SK-N-SH treated with all-trans-retinoic acid at 6 μM for 48 hours (cell line): ENCODE measurements around the gene DDX10.

Experiments used
- ATAC-seq: fragments of 200-7000 bp; cut with Tn5 transposase; 3 replicates; pipeline ENCODE4 v1.9.1; 2020; ENCODE audit warnings: mild to moderate bottlenecking, moderate library complexity
- BACH2 ChIP-seq: fragments of 250-450 bp; sonication (Bioruptor Pico); IDR thresholded peaks from 2 replicates; pipeline ENCODE4 v1.9.0; 2021; ENCODE audit warnings: mild to moderate bottlenecking, borderline replicate concordance
- CREB5 ChIP-seq: fragments of 250-450 bp; sonication (Bioruptor Pico); IDR thresholded peaks from 2 replicates; pipeline ENCODE4 v1.5.1; 2020; ENCODE audit warnings: low read depth, mild to moderate bottlenecking, moderate library complexity
- CSRNP3 ChIP-seq: fragments of 250-450 bp; sonication (Bioruptor Pico); IDR thresholded peaks from 2 replicates; pipeline ENCODE4 v1.5.1; 2021; ENCODE audit warnings: mild to moderate bottlenecking, moderate library complexity
- ESRRG ChIP-seq: fragments of 250-450 bp; sonication (Bioruptor Pico); IDR thresholded peaks from 2 replicates; pipeline ENCODE4 v1.6.1; 2021; ENCODE audit warnings: mild to moderate bottlenecking
- GLIS3 ChIP-seq: fragments of 250-450 bp; sonication (Bioruptor Pico); IDR thresholded peaks from 2 replicates; pipeline ENCODE4 v1.5.0; 2020; ENCODE audit warnings: mild to moderate bottlenecking, moderate library complexity
- ISL1 ChIP-seq: fragments of 250-450 bp; sonication (Bioruptor Pico); IDR thresholded peaks from 2 replicates; pipeline ENCODE4 v2.1.2; 2022; ENCODE audit warnings: mild to moderate bottlenecking, moderate library complexity
- OSR1 ChIP-seq: fragments of 250-450 bp; sonication (Bioruptor Pico); IDR thresholded peaks from 2 replicates; pipeline ENCODE4 v1.8.0; 2022; ENCODE audit warnings: moderate library complexity, mild to moderate bottlenecking, inconsistent platforms
- POU6F1 ChIP-seq: fragments of 250-450 bp; sonication (Bioruptor Pico); IDR thresholded peaks from 2 replicates; pipeline ENCODE4 v1.8.0; 2021; ENCODE audit warnings: low read depth, mild to moderate bottlenecking, moderate library complexity, borderline replicate concordance
- PPARA ChIP-seq: fragments of 250-450 bp; sonication (Bioruptor Pico); IDR thresholded peaks from 2 replicates; pipeline ENCODE4 v1.5.0; 2020; ENCODE audit warnings: mild to moderate bottlenecking, borderline replicate concordance
- SNAI2 ChIP-seq: fragments of 250-450 bp; sonication (Bioruptor Pico); IDR thresholded peaks from 2 replicates; pipeline ENCODE4 v1.5.0; 2020; ENCODE audit warnings: mild to moderate bottlenecking, moderate library complexity
- TCF4 ChIP-seq: fragments of 250-450 bp; sonication (Bioruptor Pico); IDR thresholded peaks from 2 replicates; pipeline ENCODE4 v1.8.0; 2021; ENCODE audit warnings: mild to moderate bottlenecking, moderate library complexity, borderline replicate concordance
- TOX ChIP-seq: fragments of 250-450 bp; sonication (Bioruptor Pico); IDR thresholded peaks from 2 replicates; pipeline ENCODE4 v1.8.0; 2021; ENCODE audit warnings: mild to moderate bottlenecking, moderate library complexity, borderline replicate concordance
- ZC3H10 ChIP-seq: fragments of 250-450 bp; sonication (Bioruptor Pico); IDR thresholded peaks from 2 replicates; pipeline ENCODE4 v1.5.1; 2021; ENCODE audit warnings: mild to moderate bottlenecking, moderate library complexity
- ZFP3 ChIP-seq: fragments of 250-450 bp; sonication (Bioruptor Pico); IDR thresholded peaks from 2 replicates; pipeline ENCODE4 v1.5.0; 2020; ENCODE audit warnings: mild to moderate bottlenecking, moderate library complexity
- ZFP30 ChIP-seq: fragments of 450-650 bp; formaldehyde crosslinking; IDR thresholded peaks from 2 replicates; pipeline ENCODE4 v1.5.0; 2022; ENCODE audit warnings: mild to moderate bottlenecking, moderate library complexity
- ZNF565 ChIP-seq: fragments of 450-650 bp; formaldehyde crosslinking; conservative IDR thresholded peaks from 2 replicates; pipeline ENCODE4 v1.5.0; 2020; ENCODE audit warnings: low read depth, mild to moderate bottlenecking, moderate library complexity
- ZNF70 ChIP-seq: fragments of 450-650 bp; formaldehyde crosslinking; IDR thresholded peaks from 2 replicates; pipeline ENCODE4 v1.5.0; 2020; ENCODE audit warnings: mild to moderate bottlenecking, moderate library complexity
- ZNF8 ChIP-seq: fragments of 450-650 bp; formaldehyde crosslinking; IDR thresholded peaks from 2 replicates; pipeline ENCODE4 v1.5.0; 2020; ENCODE audit warnings: mild to moderate bottlenecking, moderate library complexity
- TF ChIP-seq, protein P1 (sequence below): fragments of 250-450 bp; sonication (Bioruptor Pico); IDR thresholded peaks from 2 replicates; pipeline ENCODE4 v1.8.0; 2020; ENCODE audit warnings: mild to moderate bottlenecking, moderate library complexity, borderline replicate concordance
- TF ChIP-seq, protein P2 (sequence below): fragments of 250-450 bp; sonication (Bioruptor Pico); IDR thresholded peaks from 2 replicates; pipeline ENCODE4 v1.5.0; 2020; ENCODE audit warnings: mild to moderate bottlenecking, moderate library complexity

DDX10 gene

GRCh38 chr11:108628812-108629211, 36.1 kb upstream of the DDX10 start:
- TF ChIP-seq, protein P1, sequence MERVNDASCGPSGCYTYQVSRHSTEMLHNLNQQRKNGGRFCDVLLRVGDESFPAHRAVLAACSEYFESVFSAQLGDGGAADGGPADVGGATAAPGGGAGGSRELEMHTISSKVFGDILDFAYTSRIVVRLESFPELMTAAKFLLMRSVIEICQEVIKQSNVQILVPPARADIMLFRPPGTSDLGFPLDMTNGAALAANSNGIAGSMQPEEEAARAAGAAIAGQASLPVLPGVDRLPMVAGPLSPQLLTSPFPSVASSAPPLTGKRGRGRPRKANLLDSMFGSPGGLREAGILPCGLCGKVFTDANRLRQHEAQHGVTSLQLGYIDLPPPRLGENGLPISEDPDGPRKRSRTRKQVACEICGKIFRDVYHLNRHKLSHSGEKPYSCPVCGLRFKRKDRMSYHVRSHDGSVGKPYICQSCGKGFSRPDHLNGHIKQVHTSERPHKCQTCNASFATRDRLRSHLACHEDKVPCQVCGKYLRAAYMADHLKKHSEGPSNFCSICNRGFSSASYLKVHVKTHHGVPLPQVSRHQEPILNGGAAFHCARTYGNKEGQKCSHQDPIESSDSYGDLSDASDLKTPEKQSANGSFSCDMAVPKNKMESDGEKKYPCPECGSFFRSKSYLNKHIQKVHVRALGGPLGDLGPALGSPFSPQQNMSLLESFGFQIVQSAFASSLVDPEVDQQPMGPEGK = no peak
- no peak for TF ChIP-seq BACH2 (CRISPR knock-in tag)
- TF ChIP-seq POU6F1 = no peak
- no peak for TF ChIP-seq GLIS3
- TF ChIP-seq ESRRG = no peak
- TF ChIP-seq ZC3H10 (CRISPR knock-in tag) = no peak
- TF ChIP-seq ZFP3 (CRISPR knock-in tag) = no peak
- no peak for TF ChIP-seq CREB5 (CRISPR knock-in tag)
- TF ChIP-seq, all 23 proteins: peak for 0
- no peak for ATAC-seq

DNA sequence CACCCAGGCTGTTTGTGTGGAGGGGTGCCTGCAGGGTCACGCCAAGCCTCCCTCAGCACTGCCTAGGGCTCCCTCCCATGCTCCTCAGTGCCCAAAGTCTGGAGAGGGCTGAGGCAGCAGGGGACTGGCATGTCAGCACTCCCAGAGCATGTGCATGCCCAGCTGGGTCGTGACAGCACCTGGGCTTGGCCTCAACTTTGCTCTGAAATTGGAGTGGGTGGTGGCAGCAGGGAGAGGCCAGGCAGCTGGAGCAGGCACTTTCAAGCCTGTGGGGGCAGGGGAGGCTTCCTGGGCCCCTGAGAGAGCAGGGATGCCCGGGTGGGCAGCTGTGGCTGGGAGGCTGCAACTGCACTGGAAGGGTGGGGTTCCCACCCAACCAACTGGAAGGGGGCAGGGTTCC, 35.6 kb upstream of the DDX10 start:
- TF ChIP-seq PPARA (CRISPR knock-in tag) = no peak

GRCh38 chr11:108632041-108632704, 32.7 kb upstream of the DDX10 start:
- ATAC-seq = no peak
- TF ChIP-seq ZNF8 = no peak
- no peak for TF ChIP-seq OSR1 (CRISPR knock-in tag)
- no peak for TF ChIP-seq ISL1
- TF ChIP-seq ZFP30 = no peak
- TF ChIP-seq, protein P2, sequence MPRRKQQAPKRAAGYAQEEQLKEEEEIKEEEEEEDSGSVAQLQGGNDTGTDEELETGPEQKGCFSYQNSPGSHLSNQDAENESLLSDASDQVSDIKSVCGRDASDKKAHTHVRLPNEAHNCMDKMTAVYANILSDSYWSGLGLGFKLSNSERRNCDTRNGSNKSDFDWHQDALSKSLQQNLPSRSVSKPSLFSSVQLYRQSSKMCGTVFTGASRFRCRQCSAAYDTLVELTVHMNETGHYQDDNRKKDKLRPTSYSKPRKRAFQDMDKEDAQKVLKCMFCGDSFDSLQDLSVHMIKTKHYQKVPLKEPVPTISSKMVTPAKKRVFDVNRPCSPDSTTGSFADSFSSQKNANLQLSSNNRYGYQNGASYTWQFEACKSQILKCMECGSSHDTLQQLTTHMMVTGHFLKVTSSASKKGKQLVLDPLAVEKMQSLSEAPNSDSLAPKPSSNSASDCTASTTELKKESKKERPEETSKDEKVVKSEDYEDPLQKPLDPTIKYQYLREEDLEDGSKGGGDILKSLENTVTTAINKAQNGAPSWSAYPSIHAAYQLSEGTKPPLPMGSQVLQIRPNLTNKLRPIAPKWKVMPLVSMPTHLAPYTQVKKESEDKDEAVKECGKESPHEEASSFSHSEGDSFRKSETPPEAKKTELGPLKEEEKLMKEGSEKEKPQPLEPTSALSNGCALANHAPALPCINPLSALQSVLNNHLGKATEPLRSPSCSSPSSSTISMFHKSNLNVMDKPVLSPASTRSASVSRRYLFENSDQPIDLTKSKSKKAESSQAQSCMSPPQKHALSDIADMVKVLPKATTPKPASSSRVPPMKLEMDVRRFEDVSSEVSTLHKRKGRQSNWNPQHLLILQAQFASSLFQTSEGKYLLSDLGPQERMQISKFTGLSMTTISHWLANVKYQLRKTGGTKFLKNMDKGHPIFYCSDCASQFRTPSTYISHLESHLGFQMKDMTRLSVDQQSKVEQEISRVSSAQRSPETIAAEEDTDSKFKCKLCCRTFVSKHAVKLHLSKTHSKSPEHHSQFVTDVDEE (CRISPR knock-in tag) = no peak
- no peak for TF ChIP-seq ZC3H10 (CRISPR knock-in tag)
- no peak for TF ChIP-seq ZFP3 (CRISPR knock-in tag)
- no peak for TF ChIP-seq TCF4 (CRISPR knock-in tag)
- TF ChIP-seq PPARA (CRISPR knock-in tag) = no peak
- no peak for TF ChIP-seq SNAI2 (CRISPR knock-in tag)
- TF ChIP-seq GLIS3 = no peak
- TF ChIP-seq, protein P1 = no peak
- TF ChIP-seq TOX = no peak

More for the DNA sequence above, 35.6 kb upstream of the DDX10 start:
- no peak for ATAC-seq

GRCh38 chr11:108635106-108635505, 29.8 kb upstream of the DDX10 start:
- ATAC-seq = no peak
- TF ChIP-seq GLIS3 = no peak
- TF ChIP-seq PPARA (CRISPR knock-in tag) = no peak
- TF ChIP-seq, protein P2 (CRISPR knock-in tag) = no peak
- no peak for TF ChIP-seq ZC3H10 (CRISPR knock-in tag)
- TF ChIP-seq CSRNP3 (CRISPR knock-in tag) = no peak
- no peak for TF ChIP-seq ZNF70
- no peak for TF ChIP-seq ZNF565 (CRISPR knock-in tag)
- no peak for TF ChIP-seq BACH2 (CRISPR knock-in tag)
- TF ChIP-seq OSR1 (CRISPR knock-in tag) = no peak
